Nasal cavity respiratory epithelium epithelial cell of viscerocranial mucosa (primary cell): ENCODE results near the gene TEX264. TPM values are rescaled to one million over a fixed set of nuclear protein-coding genes. Genes with fewer than 3 reads are reported as not detected.

Experiments
- total RNA-seq: library from RNA; depleted of rRNA; stranded (reverse); fragments of >200 nt; gene quantifications from 2 replicates; pipeline ENCODE4 v1.2.3, GENCODE V29; 2014

Gene TEX264
- 34.5 and 52.3 TPM in 2 replicates for total RNA-seq

GRCh38 chr3:51670823-51671733, at the start of gene TEX264:
Gene TEX264 (plus strand): TSS chr3:51671252. CDS start chr3:51674305, 3,053 bp downstream.

GRCh38 chr3:51706788-51707731, 36.0 kb downstream of the TEX264 start, which contains the start of gene GRM2:
Gene GRM2 (plus strand): TSS chr3:51707068. CDS start chr3:51708984, 1,916 bp downstream.

Other genes with a start within 250 kb of the TEX264 start
- 19.8 and 29.6 TPM in 2 replicates for gene DCAF1, start 171.2 kb upstream of the TEX264 start, total RNA-seq
- gene RAD54L2, start 132.5 kb upstream of the TEX264 start, total RNA-seq: 19.8 and 23.3 TPM in 2 replicates
- under 0.01 TPM in 2 replicates for gene GRM2, start 35.8 kb downstream of the TEX264 start, total RNA-seq
- gene IQCF6, start 108.0 kb downstream of the TEX264 start, total RNA-seq: not detected in 2 replicates
- gene IQCF2, start 190.4 kb downstream of the TEX264 start, total RNA-seq: not detected in 2 replicates
- not detected in 2 replicates for gene IQCF5, start 204.3 kb downstream of the TEX264 start, total RNA-seq
- gene IQCF1, start 232.1 kb downstream of the TEX264 start, total RNA-seq: 0.14 TPM in 1 of 2 replicates, not detected in the other